Measurements from ENCODE around the gene CLEC2A.
"Not testable (repeated sequence)": the region's sequence is repeated elsewhere in the genome, so short reads cannot be mapped to it uniquely, and the experiment has no call there.

Gene CLEC2A

GRCh38 chr12:9880532-9881078 is 51.6 kb downstream of the CLEC2A start:
- DNase-seq, result no peak

DNA sequence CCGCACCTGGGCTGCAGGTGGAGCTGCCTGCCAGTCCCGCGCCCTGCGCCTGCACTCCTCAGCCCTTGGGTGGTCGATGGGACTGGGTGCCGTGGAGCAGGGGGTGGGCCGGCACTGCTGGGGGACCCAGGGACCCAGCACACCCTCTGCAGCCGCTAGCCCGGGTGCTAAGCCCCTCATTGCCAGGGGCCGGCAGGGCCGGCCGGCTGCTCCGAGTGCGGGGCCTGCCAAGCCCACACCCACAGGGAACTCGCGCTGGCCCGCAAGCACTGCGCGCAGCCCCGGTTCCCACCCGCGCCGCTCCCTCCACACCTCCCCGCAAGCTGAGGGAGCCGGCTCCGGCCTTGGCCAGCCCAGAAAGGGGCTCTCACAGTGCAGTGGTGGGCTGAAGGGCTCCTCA is 56.0 kb downstream of the CLEC2A start:
- not testable (repeated sequence) for DNase-seq

- DNase-seq, result no peak
Observed at GRCh38 chr12:9872742-9873141, 59.4 kb downstream of the CLEC2A start.

GRCh38 chr12:9872162-9872561 is 60.0 kb downstream of the CLEC2A start:
- DNase-seq, result no peak

DNA sequence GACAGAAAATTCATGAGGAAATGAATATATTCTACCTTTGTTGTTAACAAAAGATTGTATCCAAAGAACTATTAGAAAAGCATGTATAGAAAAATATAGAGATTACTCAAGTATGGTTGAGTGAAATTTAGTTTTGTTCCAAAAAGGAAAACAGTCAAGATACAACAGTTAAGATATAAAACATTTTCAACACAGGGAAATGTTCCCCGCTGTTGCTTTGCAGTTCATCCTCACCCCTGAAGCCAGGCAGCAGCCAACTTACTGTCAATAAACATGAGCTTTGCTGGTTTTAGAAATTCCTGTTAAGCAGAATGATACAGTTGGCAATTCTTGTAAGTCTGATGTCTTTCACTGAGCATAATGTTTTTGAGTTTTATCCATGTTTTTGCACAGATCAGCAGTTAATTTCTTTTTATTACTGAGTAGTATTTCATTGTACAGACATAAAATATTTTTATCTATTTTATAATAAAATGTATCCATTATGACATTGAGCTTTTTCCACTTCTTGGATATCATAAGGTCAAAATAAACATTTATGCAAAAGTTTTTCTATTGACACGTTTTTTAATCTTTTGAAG is 61.8 kb downstream of the CLEC2A start:
- DNase-seq, result no peak

GRCh38 chr12:9869307-9870161 is 62.6 kb downstream of the CLEC2A start, which contains the start of gene CLEC2B:
TSS of gene CLEC2B (minus strand) at chr12:9869354.
- DNase-seq, result no peak

DNA sequence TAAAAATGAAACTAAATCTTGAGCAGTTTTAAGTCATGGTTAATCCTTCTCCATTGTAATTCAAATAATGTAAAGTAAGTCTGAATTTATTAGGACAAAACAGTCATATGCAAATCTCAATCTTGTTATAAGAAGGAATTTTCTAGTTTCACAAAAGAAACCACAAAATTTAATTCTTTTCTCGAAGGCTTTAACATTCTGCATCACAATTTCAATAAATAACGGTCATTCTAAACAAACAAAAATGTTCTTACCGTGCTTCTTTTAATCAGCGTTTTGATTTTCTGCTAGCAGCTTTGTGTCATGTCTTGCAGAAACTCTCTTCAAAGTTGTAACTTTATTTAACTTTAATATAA is 63.2 kb downstream of the CLEC2A start:
- DNase-seq, result no peak

- no peak for DNase-seq
Observed at GRCh38 chr12:9868311-9868801, 63.8 kb downstream of the CLEC2A start.

GRCh38 chr12:9867531-9867930 is 64.6 kb downstream of the CLEC2A start:
- no peak for DNase-seq

DNA sequence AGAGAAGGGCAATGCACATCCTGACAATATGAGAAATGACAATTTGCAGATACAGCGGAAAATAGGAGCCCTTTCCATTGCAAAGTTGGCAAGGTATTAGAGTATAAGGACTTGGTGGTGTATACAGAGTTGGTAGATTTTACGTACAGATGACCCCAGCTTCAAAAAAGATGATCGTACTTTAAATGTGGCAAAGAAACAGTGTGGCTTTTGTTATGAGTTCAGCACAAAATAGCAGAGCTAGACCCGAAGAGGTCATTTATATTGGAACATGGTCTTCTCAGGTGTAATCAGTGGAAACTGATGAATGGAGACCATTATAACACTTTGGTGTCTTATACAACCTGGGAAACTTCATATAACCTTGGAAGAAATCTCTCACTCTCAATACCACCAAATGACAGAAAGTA is 65.3 kb downstream of the CLEC2A start:
- no peak for DNase-seq

DNA sequence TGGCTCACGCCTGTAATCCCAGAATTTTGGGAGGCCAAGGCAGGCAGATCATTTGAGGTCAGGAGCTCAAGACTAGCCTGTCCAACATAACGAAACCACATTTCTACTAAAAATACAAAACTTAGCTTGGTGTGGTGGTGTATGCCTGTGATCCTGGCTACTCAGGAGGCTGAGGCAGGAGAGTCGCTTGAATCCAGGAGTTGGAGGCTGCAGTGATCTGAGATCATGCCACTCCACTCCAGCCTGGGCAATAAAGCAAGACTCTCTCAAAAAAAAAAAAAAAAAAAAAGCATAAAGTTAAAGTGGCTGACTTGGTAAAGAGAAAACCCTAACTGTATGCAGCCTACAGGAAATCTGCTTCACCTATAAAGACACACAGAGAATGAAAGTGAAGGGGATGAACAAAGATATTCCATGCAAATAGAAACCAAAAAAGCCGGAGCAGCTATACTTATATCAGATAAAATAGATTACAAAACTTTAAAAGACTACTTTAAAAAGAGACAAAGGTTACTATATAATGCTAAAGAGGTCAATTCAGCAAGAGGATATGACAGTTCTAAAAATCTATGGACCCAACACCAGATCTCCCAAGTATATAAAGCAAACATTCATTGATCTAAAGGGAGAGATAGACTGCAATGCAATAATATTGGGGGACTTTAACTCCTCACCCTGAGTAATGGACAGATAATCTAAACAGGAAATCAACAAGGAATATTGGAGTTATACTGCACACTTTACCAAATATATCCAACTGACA is 67.1 kb downstream of the CLEC2A start:
- DNase-seq, result no peak
